Ovary (tissue), 9 donors: ENCODE results near the gene MAPK14. TPM values are rescaled to one million over a fixed set of nuclear protein-coding genes. Genes with fewer than 3 reads are reported as not detected.

ENCODE experiments used
- DNase-seq, 5 donors: peaks; one replicate each; pipeline ENCODE4 v3.0.0-alpha.2; 2019 to 2020
- H3K27ac ChIP-seq, 2 donors: fragments of 200-600 bp; one replicate each; pipeline versions ENCODE4 v1.5.1 to v1.8.0; 2019 to 2022
- H3K27me3 ChIP-seq: fragments of 200-600 bp; one replicate; pipeline ENCODE4 v1.8.0; 2022
- H3K36me3 ChIP-seq: fragments of 200-600 bp; sonication (generic); one replicate; pipeline ENCODE4 v1.5.1; 2019
- H3K4me1 ChIP-seq: one replicate; pipeline ENCODE4 v1.8.1; 2013; ENCODE audit warnings: mild to moderate bottlenecking, moderate library complexity; ENCODE audit not compliant: insufficient read depth
- H3K4me3 ChIP-seq: fragments of 200-600 bp; sonication (generic); one replicate; pipeline ENCODE4 v1.5.1; 2017
- H3K9me3 ChIP-seq, 2 donors: fragments of 200-600 bp in 1 of 2; sonication (generic) in 1 of 2; one replicate each; pipeline versions ENCODE4 v1.5.1 to v1.8.1; 2013 to 2019; ENCODE audit warnings: mild to moderate bottlenecking in 1 of 2, moderate library complexity in 1 of 2
- CTCF ChIP-seq, 3 donors: fragments of 450-650 bp in 2 of 3; fragments of 200-600 bp in 1 of 3; IDR thresholded peaks; one replicate each; pipeline versions ENCODE4 v1.5.1 to v1.8.0; 2016 to 2022; ENCODE audit warnings: antibody characterized with exemption in 3 of 3, mild to moderate bottlenecking in 1 of 3
- EP300 ChIP-seq: sonication (generic); formaldehyde crosslinking; IDR thresholded peaks from one replicate; pipeline ENCODE4 v1.6.1; 2017; ENCODE audit warnings: antibody characterized with exemption
- POLR2A ChIP-seq: fragments of 450-650 bp; IDR thresholded peaks from one replicate; pipeline ENCODE4 v1.6.1; 2017; ENCODE audit warnings: antibody characterized with exemption, mild to moderate bottlenecking, moderate library complexity
- WGBS, 3 donors: extraction: QIAGEN DNeasy Blood & Tissue Kit in 1 of 3; methylation state at CpG; one replicate each; pipeline versions ENCODE4 v1.1.5 to v1.1.7; 2013 to 2017; 5-methylcytosine and 5-hydroxymethylcytosine counted together
- intact Hi-C, 4 donors: fragments of 100-400 bp; cut with DNase I; formaldehyde crosslinking; loops; one replicate each; pipeline versions ENCODE4 v1.11.0 to v1.15.1; 2022 to 2023
- polyA plus RNA-seq, 2 donors: library from polyadenylated mRNA; stranded (reverse); fragments of 200-250 nt in 1 of 2; fragments of 350-450 nt in 1 of 2; fragmentation: Illumina TruSeq in 1 of 2; extraction: RNeasy Lipid Tissue Mini Kit (QIAGEN cat#74804) in 1 of 2; gene quantifications; one replicate each; pipeline ENCODE4 v1.2.3, GENCODE V29; 2013 to 2014
- total RNA-seq, 7 donors: library from RNA; depleted of rRNA in 2 of 7; stranded (reverse); fragments of >200 nt in 2 of 7; fragmentation: NEBNext Ultra II Directional in 3 of 7; extraction: Animal tissue kit (Norgen Biotek cat#: 25700) in 3 of 7; gene quantifications; one replicate each; pipeline versions ENCODE4 v1.1.0 to v1.2.4, GENCODE V29; 2016 to 2023
- donor health status: DM: no; HTN: no; CAD: no; lungs with moderate emphysema.
- donor health status: DM: no; HTN: no; CAD: no.
- donor health status: Bipolar disorder and iron deficiency.
- donor health status: DM: yes; HTN: yes; CAD: no.
- donor health status: DM: no; HTN: no; CAD: no.
- donor health status: DM: yes; HTN: yes; CAD: no.

MAPK14 gene
- total and polyA plus RNA-seq, 9 donors, result 18.6 to 58.8 (median 37.1) TPM

GRCh38 chr6:36139431-36139830 lies 111.8 kb downstream of the MAPK14 start:
- H3K4me3 ChIP-seq, result no peak overlapping the region

GRCh38 chr6:36139991-36140710 lies 112.5 kb downstream of the MAPK14 start:
- Histone ChIP-seq H3K4me1 (no peaks in the 10 kb centered on the region), H3K4me3 (no peak overlapping the region), H3K36me3 (no peaks in the 10 kb centered on the region), H3K27ac (no peak overlapping the region), H3K9me3 (no peaks in the 10 kb centered on the region), H3K27me3 (no peaks in the 10 kb centered on the region)
- DNase-seq, result no peak
- WGBS, 3 donors, result 64 to 74% (median 71%) methylated on average over 8 of the region's 8 CpGs
- intact Hi-C loops, result loop anchor here in 1 of 4 donors (10.0 kb wide), 1 partner anchor 55 kb away; the partner anchor contains the start of gene BRPF3
- TF ChIP-seq POLR2A (no peak), CTCF (IDR thresholded peaks at IDR 0.05) (no peak)

More at GRCh38 chr6:36139431-36139830, 111.8 kb downstream of the MAPK14 start:
- Histone ChIP-seq H3K4me1 (no peaks in the 10 kb centered on the region), H3K36me3 (no peaks in the 10 kb centered on the region), H3K27me3 (no peaks in the 10 kb centered on the region), H3K9me3 (no peaks in the 10 kb centered on the region), H3K27ac (no peak overlapping the region)
- no peak for TF ChIP-seq CTCF (IDR thresholded peaks at IDR 0.05)
- no peak for TF ChIP-seq EP300
- no peak for TF ChIP-seq POLR2A
- DNase-seq, result no peak
- intact Hi-C loops, result loop anchor here in 1 of 4 donors (10.0 kb wide), 1 partner anchor 55 kb away; the partner anchor contains the start of gene BRPF3
- WGBS, 3 donors, result 64 to 70% (median 66%) methylated on average over 7 of the region's 7 CpGs

- Histone ChIP-seq H3K4me1 (no peaks in the 10 kb centered on the region), H3K27ac (no peak overlapping the region), H3K36me3 (no peaks in the 10 kb centered on the region), H3K4me3 (no peak overlapping the region), H3K27me3 (no peaks in the 10 kb centered on the region), H3K9me3 (no peaks in the 10 kb centered on the region)
- WGBS, 3 donors, result 95 to 98% (median 97%) methylated on average over 4 of the region's 4 CpGs
- DNase-seq, result no peak
- TF ChIP-seq EP300 (no peak), POLR2A (no peak), CTCF (IDR thresholded peaks at IDR 0.05) (no peak)
- intact Hi-C loops, result no loop called here
These were observed 113.5 kb downstream of the MAPK14 start for GRCh38 chr6:36141091-36141490.

- H3K9me3 ChIP-seq, result no peaks in the 10 kb centered on the region
- no peak for DNase-seq
- no peak overlapping the region for H3K27ac ChIP-seq
- intact Hi-C loops, result no loop called here
- no peaks in the 10 kb centered on the region for H3K36me3 ChIP-seq
- no peaks in the 10 kb centered on the region for H3K4me1 ChIP-seq
- TF ChIP-seq EP300, result no peak
- TF ChIP-seq POLR2A, result no peak
- TF ChIP-seq CTCF (IDR thresholded peaks at IDR 0.05), result no peak
- H3K27me3 ChIP-seq, result no peaks in the 10 kb centered on the region
- WGBS, 3 donors, result 96 to 98% (median 97%) methylated on average over 4 of the region's 4 CpGs
- H3K4me3 ChIP-seq, result no peak overlapping the region
These were observed 114.4 kb downstream of the MAPK14 start for GRCh38 chr6:36141961-36142360.
